GM21737 (cell line): Measurements from ENCODE around the gene COMMD3.

Source experiments
- ATAC-seq: cut with Tn5 transposase; IDR thresholded peaks from one replicate; pipeline ENCODE4 v1.9.1; 2021; ENCODE audit warnings: mild to moderate bottlenecking, moderate library complexity; ENCODE audit not compliant: unreplicated experiment

Gene COMMD3

DNA sequence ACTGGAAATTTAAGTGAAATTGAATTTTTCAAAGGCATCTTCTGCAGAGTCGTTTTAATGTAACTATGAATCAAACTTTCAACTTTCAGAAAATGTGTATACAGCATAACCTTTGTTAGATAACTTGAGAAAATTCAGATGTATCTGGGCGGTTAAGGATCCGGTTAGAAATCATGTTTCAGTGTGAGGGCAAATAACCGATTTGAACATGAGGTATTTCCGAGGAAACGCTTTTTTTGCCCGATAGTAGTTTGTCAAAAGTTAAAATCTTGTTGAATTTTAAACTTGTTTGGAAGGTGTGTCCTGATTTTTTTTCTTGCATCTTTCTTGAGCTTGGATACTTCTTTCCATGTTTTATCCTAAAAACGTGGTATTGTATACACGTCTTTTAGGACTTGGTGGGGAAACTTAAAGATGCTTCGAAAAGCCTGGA lies 3.4 kb downstream of the COMMD3 start:
- no peak for ATAC-seq

DNA sequence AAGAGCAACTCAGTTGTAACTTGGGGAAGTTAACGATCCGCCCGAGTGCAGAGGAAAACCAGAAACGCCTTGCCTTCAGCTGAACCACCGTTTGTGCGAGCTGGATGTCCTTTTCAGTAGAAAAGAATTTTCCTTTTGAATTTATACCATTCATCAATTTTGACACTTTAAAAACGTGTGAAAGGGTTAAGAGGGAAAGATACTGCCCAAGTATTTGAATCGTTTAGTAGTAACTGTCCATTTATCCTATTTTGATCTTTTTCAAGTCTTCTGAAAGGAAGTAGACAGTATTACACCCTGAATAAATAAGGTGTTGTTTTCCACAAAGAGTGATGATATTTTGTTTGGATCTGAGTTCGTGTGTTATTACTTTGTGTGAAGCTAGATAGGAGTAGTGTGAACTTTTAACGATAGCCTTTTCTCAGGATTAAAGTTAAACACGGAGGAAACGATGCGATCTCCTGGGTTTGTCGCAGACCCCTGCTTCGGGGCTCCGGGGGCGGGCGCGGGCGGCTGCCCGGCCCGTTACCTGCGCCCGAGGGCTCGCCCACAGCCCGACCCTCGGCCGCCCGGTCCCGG lies 3.9 kb downstream of the COMMD3 start:
- ATAC-seq, result no peak

DNA sequence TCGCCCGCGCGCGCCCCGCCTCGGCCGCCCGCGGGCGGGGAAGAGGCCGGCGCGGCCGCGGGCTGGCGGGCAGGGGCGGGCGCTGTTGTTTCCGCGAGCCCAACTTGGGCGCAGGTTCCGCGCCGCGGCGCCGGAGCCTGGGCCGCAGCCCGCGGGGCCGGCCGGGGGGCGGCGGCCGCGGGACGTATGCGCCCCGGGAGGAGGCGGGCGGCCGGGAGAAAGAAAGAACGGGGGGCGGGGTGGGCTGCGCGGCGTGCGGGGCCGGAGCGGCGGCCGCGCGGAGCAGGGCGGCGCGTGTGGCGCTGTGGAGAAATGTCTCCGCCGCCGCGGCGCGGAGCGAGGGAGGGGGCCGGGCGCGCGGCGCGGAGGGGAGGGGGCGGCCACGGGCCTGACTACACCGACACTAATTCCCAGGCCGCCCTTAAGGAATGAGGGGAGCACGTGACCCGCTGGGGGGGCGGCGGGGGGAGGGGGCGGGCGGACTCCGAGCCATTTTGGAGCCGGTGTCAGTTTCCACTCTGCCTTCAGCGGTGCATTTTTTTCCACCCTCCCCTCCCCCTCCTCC lies 4.5 kb downstream of the COMMD3 start, which contains the start of gene BMI1:
TSS of gene BMI1 (plus strand) at position 509 of the 565 bp plus-strand sequence. CDS start 5,351 bp downstream, outside the sequence.
- peak; percentile 20 for ATAC-seq

DNA sequence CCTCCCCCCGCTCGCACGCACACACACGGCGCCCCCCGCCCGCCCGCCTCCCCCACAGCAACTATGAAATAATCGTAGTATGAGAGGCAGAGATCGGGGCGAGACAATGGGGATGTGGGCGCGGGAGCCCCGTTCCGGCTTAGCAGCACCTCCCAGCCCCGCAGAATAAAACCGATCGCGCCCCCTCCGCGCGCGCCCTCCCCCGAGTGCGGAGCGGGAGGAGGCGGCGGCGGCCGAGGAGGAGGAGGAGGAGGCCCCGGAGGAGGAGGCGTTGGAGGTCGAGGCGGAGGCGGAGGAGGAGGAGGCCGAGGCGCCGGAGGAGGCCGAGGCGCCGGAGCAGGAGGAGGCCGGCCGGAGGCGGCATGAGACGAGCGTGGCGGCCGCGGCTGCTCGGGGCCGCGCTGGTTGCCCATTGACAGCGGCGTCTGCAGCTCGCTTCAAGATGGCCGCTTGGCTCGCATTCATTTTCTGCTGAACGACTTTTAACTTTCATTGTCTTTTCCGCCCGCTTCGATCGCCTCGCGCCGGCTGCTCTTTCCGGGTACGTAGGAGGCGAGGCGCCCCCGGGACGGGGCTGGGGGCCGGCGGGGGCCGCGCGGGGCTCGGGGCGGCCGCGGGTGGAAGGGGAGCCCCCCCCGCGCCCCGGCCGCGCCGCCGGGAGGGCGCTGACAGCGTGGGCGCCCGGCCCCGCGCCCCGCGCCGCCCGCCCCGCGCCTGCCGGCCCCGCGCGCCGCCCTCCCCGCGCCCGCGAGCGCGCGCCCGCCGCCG lies 5.2 kb downstream of the COMMD3 start:
- ATAC-seq, result no peak

DNA sequence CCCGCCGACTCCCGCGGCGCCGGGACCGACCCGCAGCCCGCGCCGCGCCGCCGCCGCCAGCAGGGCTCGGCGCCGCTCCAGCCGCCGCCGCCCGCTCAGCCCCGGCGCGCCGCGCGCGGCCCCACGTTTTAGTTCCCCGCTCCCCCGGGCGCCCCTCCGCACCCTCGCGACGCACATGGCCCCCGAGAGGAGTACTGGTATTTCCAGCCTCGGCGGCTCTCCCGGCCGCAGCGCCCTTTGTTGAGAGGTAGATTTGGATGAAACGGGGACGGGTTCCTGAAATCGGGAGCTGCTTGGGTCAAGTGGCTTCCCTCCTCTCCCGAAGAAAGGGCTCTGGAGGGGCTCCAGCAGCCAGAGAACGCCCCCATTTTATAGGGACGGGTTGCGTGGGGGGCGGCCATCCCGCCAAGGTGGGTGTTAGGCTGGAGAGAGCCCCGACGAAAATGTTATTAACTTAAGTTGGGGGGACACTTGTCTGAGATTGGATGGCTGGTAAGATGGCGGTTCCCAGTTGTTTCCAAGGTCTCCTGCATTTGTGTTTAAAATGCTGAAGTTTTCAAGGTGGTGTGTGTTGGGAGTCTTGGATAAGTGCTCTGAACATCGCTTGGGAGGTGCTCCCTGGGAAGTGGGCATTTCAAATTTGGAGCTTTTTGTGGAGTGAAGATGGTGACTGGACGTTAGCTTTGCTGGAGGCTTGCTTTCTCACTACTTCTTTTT lies 5.9 kb downstream of the COMMD3 start:
- ATAC-seq, result no peak

DNA sequence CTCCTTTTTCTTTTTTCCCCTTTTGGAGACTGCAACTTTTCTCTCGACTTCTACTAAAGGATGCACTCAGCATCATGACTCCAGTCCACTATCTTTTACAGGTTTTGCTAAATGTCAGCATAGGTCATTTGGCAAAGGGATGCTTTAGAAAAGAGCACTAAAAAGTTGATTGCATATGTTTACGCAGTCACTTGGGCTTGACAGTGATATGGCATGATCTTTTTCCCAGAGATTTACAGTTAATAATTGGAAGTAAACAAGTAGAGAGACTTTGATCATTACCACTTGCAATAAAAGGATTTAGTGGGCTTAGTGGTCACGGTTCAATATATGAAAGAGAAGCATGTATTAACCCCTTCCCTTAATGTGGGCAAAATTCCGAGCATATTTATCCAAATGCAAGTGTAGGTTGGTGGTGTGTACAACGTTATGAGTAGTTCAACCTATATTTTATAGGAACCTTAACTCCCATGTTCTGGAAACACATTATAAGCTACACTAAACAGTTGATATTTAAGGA lies 6.5 kb downstream of the COMMD3 start:
- ATAC-seq, result no peak

DNA sequence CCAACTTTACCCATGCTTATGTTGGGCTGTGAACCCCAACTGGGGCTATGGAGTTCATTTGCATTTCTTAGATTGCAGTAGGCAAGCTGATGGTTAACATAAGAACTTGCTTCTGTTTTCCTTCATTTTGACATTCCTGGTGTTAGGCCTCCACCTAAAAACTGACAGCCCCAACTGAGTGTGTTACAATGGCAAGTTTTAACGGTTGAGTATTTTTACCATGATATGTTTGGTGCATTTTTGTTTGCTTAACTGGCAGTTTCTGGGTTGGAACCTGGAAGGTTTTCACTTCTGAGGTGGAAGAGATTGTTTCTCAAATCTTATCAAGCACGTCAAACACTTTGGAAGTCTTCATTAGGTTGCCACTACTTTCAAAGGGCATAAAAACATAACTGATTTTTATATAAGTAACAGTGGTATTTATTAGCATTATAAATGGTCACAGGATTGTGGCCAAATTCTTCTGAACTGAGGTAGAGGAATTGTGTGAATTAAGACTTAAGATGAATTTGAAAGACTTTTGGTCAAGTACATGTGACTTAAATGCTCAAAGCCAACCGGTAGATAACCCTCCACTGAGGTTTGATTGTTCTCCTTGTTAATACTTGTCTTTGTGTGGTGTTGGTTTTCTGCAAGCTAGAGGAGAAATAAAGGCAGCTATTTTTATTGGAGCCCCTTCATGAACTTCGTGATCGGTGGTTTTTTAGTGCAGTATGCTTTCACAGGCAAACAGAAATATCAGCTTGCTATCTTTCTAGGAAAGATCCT lies 7.5 kb downstream of the COMMD3 start:
- ATAC-seq, result no peak

DNA sequence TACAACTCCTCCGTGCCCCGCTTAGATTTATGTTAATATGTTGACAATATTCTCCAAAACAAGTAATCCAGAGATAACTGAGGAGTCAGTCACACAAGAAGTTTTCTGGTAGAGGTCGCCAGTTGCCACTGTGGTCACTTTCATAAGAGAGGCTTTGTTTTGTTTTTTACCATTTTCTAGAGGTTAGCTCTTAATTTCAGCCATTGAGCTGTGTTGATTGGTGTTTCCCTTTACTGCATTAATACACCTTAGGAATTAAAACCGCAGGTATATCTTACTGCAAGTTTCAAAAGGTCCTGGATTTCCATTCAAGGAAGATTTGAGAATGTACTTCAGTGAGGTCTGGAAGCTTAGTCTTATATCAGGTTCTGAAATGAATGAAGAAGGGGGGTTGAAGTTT lies 8.2 kb downstream of the COMMD3 start:
- ATAC-seq, result no peak

DNA sequence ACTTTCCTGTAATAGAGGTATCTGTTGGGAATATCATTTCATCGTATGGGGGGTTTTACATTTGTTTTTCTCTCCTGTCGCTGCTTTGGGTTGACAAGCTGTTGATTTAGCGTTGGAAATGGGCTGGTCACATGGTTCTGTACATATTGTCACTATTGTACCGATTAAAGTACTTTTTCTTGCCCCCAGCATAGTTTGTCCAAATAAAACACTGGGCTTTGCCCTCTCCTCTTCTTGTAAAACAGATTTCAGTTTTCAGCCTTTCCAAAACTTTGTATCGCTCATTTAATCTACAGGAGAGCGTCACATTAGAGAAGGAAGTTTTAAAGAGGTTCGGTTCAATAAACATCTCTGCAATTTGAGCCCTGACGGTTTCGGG lies 8.7 kb downstream of the COMMD3 start:
- ATAC-seq, result no peak

DNA sequence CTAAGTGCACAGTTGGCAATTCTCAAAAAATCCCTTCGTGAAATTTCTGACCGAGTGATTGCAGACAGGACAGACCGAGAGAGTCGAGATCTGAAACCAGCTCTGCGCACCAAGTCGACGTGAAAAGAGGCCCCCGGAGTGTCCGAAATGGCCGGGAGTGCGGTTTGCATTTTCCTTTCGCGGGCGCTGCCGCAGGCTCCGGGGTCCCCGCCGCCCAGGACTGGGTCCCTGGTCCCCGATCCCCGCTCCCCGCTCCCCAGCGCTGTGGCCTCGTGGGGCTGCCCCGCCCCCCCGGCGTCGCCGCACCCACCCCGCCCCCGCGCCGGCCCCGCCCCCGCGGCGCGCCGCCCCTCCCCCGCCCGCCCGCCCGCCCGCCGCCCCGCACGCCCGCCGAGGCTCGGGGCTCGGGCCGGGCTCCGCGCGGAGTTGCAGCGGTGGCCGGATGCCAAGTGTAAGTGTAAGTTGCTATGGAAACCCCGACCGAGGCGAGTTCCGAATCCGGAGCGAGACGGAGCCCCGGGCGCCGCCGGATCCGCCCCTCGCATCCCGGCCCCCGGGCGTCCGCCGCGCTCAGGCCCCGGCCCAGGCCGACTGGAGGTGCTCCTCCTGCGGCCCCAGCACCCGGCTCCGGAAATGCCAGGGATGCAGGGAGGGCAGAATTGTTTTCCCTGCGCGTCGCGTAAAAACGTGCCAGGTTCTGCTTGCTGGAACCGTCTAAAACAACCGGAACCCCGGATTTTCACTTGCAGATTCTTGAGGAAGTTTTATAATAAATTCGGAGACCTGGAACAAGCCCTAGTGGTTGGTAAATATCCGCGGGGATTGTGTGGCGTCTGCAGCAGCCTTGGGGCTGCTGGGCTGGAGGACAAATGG lies 9.3 kb downstream of the COMMD3 start:
- peak; percentile 52 for ATAC-seq

DNA sequence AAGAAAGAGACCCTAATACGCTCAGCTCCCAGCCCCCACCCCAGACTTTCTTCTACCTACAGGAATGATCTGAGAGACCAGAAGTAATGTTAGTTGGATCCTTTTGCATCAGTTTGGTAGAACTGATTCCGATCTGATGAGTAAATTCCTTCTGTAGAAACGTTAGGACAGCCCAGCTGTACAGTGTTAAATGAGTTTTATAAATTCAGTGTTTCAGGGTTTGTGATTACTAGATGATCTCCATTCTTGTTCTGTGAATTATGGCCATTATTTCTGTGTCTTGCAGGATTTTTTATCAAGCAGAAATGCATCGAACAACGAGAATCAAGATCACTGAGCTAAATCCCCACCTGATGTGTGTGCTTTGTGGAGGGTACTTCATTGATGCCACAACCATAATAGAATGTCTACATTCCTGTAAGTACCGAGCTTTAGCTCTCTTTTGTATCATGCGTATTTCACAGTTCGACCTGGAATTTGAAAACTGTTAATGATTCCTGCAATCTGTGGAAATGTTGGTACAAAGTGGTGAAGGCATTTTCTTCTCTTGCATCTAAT lies 10.0 kb downstream of the COMMD3 start:
- ATAC-seq, result no peak

DNA sequence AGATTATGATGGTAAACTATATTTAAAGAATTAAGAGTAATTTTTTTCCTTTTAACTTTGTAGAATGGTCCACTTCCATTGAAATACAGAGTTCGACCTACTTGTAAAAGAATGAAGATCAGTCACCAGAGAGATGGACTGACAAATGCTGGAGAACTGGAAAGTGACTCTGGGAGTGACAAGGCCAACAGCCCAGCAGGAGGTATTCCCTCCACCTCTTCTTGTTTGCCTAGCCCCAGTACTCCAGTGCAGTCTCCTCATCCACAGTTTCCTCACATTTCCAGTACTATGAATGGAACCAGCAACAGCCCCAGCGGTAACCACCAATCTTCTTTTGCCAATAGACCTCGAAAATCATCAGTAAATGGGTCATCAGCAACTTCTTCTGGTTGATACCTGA lies 13.0 kb downstream of the COMMD3 start:
- ATAC-seq, result no peak

DNA sequence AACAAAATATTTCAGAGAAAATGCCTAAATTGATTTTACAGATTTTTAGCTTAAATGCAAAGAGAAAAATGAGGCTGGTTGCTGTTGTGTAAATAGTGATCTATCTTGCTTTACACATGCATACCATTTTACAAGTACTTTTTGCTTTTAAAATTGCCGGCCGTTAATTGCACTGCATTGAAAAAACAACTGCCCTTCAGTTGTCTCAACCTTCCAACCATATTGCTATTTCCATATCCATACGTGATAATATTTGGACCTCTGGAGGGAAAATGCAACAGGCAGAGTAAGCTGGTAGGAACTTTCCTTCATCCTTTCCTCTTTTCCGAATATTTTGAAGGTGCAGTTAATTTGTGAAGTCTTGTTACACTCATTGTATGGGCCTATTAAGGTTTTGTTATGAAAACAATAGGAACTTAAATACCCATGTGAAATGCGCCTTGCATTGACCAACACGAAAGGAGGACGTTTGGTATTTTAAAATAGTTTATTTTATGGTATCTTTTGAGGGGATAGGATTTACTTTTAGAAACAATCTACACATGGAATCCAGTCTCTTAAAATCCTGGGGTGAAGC lies 16.0 kb downstream of the COMMD3 start:
- no peak for ATAC-seq

DNA sequence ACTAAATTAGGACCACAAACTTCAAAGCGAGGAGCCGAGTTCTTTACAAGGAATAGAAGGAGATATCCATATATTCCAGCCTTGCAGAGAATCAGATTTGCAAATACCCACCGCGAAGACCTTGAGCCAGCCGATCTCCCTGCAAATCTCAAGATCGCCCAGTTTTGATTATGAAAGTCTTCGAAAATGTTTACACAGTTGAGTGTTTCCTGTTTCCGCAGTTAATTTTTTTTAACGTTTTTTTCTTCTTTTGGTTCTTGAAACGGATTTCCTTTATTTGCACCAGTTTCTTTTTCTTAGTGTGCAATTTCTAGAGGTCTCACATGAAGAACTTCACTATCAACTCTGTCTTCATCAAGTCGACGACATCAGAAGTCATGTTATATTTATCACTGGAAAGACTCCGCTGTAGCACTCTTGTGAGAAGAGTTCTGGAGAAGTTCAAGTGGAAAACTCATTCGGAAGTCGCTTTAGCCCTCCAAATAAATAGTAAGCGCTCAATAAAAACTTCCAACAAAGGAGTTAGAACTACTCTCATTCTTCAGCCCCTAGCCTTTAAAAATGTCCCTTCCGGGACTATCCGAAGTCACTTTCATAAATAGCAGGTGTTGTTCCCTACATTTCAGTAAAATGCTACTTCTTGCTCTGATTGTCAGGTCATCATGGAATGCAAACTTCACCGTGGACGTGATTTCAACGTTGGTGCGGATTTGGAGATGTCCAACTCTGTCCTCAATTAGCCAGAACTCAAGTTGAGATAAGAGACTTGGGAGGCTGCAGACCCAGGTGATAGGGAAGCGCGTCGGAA lies 17.2 kb downstream of the COMMD3 start:
- ATAC-seq, result no peak

DNA sequence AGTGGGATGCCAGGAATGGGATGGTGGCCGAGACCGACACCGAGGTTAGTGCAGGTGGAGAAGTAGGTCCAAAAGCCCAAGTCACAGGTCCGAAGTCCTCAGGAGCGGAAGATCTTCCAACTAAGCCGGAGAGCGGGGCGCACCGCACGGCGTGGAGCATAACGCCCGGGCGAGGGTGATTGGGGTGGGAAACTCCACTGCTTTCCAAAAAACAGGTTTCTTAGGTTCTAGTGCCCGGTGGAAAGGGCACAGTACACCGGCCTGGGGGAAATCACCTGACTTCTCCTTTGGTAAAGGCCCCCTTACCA lies 17.7 kb downstream of the COMMD3 start:
- ATAC-seq, result no peak

DNA sequence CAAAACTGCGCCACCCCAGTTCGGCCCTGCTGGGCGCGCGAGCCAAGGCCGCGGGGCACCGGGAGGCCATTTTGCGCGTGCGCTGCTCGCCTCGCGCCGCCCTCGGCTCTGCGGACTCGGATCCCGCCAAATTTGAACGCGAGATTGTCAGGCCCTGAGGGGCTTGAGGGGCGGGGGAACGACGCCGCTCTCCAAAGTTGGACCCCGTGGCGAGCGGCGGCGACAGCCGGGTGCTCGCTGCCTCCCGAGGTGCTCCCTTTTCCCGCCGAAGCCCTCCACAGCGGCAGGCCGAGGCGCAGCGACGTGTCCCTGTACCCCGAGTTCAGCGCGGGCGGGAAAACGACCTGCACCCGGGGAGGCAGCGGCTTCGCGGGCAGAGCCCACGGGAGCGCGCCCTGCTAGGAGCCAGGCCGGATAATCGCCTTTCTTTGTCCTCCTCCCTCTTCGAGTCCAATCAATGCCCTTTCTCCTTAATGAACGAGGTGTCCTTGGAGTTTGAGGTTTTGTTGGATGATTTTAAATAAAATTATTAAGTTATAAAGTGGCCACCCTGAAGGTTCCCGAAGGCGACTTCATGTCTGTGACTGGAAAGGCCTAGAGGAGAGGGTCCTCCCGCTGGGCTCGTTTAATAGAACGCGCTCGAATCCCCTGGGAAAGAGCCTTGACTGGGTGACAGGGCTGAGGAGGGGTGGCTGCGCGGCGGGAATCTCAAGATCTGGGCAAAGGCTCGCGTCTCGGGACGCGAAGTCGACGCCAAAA lies 18.4 kb downstream of the COMMD3 start:
- no peak for ATAC-seq

DNA sequence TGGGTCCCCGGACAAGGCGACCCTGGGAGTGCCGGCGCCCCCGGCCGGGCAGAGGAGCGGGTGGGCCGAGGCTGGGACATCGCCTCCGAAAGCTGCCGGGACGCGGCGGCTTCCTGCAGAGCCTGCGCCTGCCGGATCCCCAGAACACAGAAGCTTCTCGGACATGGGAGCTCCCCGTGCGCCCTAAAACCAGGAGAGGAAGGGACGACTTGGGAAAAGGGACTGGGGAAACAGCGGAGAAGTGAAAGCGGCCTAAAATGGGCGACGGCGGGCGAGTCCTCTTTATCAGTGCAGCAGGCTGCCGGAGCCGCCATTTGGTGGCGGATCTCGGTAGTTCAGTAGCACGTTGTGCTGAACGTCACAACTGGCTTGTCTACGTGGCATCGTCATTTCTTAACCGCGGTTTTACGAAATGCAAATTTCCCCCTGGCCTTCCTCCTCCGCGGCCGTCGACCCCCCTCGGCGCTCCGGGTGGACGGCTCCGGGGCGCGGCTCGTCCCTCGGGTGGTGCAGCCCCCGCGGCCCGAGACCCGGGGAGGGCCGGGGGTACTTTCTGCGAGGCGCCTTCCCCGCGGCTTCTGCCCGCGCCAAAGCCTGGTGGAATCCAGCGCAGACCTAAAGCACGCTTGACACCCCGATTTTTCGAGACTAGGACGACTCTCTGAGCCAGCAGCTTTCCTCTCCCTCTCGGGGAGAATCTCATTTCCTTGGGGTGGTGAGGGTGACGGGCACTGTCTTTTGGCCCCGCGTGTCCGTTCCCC lies 19.2 kb downstream of the COMMD3 start:
- ATAC-seq, result no peak
